COR-L47 (cell line): ENCODE results near the gene PI16.
"Not testable (repeated sequence)": the region's sequence is repeated elsewhere in the genome, so short reads cannot be mapped to it uniquely, and the experiment has no call there.

Experiments used
- DNase-seq: peaks from one replicate; lab custom pipeline; 2025; lab: John Stamatoyannopoulos, UW

PI16 gene

DNA sequence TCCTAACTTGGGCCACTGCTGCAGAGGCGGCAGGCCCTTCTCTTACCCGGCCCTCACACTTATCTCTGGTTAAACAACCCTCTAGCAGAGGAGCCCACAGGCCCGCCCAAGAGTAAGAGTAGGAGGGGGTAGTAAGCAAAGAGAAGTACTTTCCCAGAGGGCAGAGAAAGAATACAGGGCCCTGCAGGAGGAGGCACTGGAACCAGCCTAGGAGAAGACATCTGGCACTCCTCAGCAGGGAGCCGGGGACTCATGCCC, 21.4 kb downstream of the PI16 start:
- no peak for DNase-seq

DNA sequence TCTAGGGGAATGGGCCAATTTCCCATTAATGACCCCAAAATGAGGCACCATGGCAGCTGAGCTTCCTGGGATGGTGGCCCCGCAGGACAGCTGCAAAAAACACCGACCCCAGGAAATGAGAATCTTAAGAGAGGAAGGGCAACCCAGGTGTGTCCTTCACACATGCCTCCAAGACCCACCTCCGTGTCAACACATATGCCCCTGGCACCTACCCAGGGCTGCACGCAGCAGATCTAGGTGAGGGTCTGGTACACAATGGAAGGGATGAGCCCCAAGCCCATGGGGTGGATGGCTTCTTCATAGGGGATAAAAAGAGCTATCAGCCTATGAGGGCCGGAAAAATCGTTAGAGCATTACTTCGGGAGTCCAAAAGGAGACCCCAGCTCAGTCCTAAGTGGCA, 22.0 kb downstream of the PI16 start:
- no peak for DNase-seq

DNA sequence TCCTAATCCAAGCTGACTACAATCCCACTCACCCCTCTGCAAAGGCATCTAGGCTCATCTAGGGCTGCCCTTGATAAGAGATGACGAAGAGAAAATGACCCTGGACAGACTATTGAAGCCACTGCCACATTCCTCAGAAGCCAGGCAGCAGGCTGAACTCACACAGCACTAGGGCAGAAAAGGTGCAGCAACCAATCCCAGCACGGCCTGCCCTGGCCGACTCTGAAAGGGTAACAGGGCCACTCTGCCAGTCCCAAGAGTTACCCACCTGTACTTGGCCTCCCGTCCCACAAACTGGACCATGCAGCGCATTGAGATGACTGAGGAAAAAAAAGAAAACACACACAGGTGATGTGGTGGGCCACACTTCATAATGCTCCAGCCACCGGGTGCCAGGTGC, 22.4 kb downstream of the PI16 start:
- no peak for DNase-seq

DNA sequence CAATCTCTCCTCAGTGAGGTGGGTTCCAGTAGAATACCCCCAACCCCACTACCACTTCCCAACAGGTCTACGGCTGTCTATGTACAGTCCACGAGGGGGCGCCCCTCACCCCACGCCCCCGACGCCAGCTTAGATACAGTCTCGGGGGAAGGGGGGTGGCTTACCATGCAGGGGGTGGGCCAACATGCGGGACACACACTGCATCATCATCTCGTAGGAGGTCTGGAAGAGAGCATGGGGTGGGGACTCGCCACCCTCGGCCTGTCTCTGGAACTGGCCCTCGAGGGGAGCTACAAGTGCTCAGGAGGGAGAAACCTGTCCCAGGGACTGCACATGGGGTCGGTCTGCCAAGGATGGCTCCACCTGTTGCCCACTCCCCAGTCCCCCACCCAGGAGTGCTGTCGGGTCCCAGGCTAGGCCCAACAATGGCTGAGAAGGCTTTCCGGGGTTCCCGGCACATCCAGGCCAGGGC, 23.0 kb downstream of the PI16 start:
- no peak for DNase-seq

DNA sequence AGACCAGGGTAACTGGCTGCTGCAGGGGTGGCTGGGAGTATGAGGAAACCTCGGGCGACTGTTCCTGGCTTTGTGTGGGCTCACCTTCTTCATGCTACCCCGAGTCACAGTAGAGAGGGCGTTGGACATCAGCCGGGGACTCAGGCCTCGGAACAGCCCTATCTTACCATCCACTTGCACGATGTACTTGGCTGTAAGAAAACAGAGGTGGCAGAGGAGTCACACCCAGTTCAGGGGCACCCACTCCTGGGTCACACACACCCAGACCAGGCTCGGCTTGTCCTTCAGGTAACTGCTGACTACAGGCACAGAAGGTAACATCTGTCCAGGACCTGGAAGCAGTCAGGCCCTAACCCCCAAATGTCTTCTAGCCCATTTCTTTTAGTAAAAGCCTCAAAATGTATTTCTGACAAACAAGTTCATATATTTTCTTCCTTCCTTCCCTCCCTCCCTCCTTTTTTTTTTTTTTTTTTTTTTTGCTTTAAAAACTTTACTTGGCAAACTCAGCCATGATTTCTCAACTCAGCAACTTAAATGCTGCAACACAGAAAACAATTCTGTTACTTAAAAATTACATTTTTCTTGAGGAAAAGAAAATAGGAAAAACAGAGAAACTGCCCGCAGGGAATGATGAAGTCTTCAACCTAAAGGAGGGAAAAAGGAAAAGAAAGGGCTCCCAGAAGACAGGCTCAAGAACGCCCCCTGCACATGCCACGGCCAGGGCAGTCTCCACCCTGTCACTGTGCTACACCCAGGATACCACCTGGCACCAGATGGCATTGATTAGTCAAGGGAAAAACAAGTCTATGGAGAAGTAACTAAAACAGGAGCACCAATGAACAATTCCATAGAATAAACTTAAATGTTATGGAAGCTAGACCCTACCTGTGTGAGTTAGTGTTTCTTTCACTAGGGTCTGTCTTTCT, 24.1 kb downstream of the PI16 start:
- DNase-seq = no peak

DNA sequence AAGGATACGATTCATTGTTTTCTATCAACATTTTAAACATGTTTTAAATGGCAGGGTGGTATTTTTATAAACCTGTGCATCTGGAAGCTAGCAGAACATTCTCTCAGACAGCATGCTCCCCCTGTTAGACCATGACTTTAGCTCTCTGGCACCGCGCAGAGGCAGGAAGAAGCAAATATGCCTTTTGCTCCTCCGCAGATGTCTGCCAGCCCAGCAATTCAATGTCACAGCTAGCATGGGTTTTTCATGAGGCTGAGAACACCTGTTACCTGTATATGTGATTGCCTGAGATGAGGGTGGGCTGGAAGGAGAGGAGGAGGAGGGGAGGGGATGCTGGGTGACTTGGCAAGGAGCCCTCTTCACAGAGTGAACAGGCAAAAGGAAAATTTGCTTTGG, 24.8 kb downstream of the PI16 start:
- peak; percentile 51 for DNase-seq

DNA sequence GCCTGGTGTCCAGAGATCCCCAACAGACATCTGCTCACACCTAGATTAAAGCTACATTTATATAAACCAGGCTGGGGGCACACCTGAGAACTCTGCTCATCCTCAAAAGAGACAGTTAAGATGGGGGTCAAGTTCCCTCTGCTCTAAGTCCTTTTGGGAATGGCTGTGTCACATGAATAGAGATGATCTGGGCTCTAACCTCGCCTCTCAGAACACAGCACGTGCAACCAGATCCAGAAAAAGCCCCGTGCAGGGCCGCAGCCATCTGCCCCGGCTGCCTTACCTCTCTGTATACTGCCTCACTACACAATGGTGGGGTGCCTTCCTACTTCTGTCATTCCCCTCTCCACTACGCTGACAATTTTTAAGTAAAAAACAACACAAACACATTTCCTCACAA, 25.6 kb downstream of the PI16 start:
- no peak for DNase-seq

DNA sequence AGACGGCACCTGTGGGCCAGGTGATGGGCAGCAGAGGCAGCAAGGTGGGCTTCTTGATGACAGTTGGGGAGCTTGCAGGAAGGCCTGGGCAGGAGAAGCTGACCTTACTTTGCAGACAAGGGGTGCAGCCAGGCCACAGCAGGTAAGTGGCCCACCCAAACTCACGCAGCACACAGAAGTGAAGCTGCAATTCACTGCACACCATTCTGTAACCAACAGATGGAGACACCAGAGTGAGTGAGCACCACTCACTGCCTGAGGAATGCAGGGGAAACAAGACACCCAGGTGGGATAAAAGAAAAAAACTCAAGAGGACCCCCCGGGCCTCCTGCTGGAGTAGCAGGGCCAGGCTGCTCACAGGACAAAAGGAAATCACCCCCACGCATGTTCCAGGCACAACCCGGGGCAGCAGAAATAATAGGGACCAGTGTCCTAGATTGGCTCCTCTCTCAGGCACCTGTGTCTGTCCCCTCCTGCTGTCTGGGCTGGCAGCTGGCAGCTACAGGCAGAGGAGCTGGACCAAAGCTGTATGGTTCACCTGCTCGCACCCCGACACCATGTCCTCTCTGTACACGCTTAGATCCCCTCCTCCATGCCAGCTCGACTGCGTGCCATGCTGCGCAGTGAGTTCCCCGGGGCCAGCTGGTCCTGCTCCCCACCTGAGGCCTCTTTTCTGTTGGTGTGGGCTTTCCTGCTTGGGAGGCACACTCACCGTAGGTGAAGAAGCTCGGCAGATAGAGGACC, 26.5 kb downstream of the PI16 start:
- DNase-seq = peak; percentile 16

DNA sequence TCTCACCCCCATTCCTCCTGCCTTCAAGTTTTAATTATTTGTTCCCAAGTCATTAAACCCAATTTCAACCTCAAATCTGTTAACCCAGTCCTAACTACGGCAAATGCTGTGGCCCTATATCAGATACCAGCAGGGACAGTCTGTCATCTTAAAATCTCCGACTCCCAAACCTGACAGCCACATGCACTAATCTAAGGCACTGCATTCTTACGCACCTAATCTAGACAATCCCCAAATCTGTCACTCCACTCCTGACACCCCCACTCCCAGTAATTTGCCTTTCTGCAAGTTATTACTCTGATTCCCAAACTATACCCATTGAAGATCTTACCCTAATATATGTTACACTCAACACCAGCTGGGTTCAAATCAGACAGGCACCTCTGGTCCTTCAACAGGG, 29.0 kb downstream of the PI16 start:
- no peak for DNase-seq

DNA sequence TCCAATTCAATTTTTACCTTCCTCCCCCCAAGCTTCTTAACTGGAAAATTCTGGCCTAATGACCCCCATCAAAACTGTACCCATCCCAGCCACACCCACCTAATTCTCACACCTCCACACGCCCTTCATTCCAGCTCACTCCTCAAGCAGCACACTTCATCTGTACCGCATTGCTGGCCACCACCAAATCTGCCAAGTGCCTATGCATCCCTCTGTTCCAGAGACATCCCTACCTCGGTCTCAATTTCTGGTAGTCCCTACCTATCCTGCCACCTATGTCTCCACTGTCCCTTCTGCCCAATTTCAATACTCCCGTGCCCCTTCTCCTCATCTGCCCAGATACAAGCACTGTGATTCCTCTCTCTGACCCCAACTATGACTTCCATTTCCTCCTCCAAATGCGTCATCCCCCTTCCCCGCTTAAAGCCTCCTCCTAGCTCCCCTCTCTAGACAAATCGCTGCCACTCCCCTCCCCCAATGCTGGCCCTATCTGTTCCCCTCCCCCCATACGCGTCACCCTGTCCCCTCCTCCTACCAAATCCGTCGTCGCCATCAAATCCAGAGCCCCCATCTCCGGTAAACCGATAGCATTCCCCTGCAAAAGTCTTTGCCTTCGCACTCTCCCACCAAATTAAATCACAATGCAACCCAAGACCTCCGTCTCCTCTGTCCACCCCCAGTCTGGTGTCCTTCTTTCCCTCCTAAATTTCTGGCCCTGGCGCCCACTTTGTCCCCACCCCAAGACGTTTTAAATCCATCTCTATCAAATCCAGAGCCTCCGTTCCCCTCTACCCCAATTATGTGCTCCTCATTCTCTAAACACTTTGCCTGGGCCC, 30.3 kb downstream of the PI16 start:
- DNase-seq = no peak

DNA sequence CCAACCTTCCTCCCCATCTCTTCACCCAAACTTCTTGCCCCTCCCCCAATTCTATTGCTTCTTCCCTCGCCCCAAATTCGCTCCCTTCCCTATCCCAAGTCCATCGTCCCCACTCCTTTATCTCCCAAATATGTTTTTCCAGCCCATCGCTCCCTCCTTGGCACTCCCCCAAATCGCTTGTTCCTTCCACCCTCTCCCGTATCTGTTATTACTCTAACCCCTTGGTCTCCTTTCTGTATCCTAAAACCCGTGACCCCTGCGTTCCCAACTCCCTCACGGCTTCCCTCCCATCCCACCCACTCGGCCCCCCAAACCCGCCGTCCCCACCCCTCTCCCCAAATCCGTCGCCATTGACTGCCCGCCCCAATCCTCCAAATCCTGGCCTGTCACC, 30.9 kb downstream of the PI16 start:
- DNase-seq = no peak

DNA sequence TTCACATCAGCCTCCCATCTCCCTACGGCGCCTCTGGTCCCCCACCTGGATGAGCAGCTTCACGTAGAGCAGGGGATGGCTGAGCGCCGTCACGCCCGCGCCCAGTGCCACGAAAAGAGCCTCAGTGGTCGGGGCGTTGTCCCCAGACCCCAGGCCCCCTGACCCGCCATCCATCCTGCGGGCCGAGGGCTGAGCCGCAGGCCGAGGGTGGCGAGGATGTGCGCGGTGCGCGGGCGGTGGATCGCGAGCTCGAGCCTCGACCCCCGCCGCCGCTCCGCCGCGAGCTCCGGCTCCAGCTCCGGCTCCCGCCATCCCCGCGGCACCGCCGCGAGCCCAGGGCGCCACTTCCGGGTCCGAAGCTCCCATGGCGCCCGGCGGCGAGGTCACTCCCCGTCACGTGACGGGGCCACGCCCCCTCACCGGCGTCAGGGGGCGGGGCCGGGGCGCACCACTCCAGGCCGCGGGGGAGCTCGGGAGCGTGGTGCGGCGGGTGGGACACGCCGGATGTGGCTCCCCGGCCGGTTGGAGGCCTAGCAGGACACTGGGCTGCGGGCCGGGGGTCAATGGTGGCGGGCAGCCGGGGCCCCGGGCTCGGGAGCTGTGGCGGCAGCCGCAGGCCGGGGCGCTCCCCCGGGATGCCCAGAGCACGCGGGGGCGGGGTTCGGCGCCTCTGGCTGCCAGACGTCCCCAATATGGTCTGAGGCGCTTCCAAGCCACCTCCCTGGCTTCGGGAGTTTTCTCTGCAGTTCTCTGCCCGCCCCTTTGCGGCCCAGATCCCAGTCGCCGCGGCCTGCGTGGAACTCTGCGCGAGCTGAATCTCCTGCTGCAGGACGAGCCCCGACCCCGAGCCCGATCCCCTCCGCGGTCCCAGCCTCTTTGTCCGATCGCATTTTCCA, 31.5 kb downstream of the PI16 start, which contains the start of gene MTCH1:
Gene MTCH1 (minus strand): TSS at position 389 of the 896 bp plus-strand sequence. CDS start 23 bp downstream, at position 366.
- DNase-seq = peak; percentile 81

DNA sequence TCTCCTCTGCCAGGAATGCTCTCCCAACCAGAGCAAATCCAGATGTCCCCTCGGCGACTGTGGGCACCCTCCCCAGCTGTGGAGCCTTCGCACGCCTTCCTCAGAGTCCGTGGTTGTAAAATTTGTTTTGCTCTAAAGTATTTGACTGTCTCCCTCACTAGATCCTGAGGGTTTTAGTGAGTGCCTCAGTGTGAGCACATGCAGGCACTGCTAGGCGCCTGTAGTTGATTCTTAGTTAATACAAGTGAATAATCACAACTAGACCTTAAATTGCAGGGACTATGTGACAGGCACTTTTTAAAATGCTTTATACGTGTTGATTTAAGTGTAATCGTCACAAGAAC, 32.1 kb downstream of the PI16 start:
- DNase-seq = no peak

DNA sequence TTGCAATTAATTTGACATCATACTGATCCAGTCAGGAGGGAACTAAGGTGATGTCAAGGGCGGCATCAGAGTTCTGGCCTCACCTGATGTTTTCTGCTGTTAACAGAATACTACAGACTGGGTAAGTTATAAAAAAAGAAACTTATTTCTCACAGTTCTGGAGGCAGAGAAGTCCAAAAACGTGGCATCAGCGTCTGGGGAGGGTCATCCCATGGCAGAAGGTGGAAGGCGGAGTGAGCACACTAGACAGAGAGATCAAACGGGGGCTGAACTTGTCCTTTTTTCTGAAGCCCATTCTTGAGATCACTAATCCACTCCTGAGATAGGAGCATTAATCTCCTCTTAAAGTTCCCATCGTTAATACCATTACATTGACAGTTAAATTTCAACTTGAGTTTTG, 34.7 kb downstream of the PI16 start:
- DNase-seq = no peak

DNA sequence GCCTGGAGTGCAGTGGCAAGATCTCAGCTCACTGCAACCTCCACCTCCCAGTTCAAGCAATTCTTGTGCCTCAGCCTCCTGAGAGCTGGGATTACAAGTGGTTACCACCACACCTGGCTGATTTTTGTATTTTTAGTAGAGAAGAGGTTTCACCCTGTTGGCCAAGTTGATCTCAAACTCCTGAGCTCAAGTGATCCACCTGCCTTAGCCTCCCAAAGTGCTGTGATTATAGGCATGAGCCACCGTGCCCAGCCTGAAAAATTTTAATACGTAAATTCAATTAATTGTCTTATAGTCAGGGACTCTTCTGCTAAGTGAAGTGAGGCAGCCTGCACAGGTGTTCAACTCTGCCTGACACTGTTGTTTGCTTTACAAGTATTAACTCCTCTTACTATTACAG, 35.9 kb downstream of the PI16 start:
- DNase-seq = not testable (repeated sequence)

DNA sequence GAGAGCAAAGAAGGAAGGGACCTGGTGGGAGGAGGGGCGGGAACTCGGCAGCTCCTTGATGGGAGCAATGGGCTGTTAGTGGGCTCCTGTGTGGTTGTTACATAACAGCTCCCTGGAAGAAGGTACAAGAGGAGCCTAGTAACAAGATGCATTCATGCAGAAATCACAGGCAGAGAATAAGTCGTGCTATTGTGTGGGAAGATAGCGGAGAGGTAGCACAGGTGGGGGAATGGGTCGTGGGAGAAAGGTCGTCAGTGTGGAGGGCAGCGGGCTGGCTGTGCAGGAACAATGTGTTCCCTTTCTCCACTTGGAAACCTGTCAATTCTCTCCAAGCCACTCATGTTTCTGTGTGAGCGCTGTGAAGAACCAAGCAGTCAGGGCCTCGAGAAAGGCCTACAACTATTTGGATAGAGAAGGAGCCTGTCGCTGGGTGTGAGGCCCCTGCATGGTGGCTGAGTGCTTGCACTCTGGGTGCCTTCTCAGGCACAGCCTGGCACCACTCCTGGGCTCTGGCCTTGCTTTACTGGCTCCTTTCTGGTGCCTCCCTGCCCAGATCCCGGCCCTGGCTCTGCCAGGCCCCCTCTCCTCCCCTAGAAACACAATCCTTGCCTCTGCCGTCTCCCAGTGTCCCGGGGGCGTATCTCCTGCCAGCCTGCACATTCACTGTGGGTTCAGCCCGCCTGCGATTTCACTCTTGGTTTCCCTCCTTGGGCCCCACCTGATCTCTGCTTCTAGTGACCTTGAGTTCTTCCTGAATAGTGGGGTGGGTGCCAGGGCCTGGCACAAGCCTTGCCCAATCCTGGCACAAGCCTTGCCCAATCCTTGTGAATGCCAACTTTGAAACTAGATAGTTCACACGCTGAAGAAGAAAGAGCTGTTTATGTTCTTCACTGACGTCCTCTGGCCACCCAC, 43.5 kb downstream of the PI16 start:
- no peak for DNase-seq

DNA sequence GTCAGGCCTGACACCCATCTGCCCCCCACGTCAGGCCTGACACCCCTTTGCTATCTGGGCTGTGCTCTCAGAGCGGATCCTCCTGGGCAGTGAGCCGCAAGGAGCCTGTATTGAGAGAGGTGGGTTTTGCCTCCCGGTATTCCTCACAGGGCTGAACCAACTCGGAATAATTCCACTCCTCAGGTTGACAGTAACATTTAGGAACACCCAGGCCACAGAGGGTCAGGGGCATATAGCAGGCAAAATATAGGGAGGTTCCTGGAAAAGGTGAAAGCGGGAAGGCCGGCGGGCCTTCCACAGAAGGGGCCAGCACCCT, 44.1 kb downstream of the PI16 start:
- no peak for DNase-seq

DNA sequence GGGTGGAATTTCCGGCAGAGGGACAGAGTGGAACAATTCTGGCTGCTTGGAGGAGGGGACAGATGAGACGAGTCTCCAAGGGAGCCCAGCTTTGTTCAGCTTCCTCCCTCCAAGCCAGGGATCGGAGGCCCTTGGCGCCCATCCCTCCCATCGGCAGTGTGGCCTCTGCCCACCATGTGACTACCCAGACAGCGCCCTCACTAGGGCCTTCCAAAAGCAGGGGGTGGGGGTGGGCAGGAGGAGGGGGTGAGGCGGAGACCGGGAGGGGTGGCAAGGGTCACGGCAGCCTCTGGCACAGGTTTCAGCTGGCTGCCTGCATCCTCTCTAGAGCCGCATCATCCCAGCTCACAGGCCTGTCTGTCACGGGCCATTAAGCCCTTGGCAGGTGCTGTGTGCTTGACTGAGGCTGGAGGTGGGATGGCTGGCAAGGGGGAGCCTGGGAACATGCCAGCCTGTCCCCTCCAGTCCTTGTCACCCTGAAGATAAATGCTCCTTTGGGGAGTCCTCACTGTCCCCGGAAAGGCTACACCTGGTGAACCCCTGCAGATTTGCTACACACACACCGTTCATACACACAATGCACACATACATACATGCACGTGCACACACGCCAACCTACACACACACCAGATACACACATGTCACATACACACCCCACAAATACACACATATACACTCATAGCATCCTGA, 44.7 kb downstream of the PI16 start:
- DNase-seq = no peak

DNA sequence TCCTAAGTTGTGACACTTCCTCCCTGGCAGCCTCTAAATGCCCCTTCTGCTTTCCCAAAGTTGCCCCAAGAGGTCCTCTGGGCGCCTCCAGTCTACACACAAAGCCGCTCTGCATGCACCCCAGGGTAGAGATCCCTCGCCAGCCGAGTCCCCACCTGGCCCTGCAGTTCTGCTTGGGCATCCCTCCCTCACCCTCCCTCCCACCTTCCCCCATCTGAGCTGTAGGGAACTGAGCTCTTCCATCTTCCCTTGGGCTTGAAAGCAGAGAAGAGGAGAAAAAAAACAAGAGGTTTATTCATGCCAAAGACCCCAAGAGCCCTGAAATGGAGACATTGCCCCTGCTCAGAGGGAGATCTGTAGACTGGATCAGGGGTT, 45.2 kb downstream of the PI16 start:
- no peak for DNase-seq
